Mesenchymal stem cell (in vitro differentiated cells and primary cell): ENCODE results near the gene RASGRF2.
A peak's percentile ranks its signal among the peaks of the same experiment; 100 is the strongest.
"Not testable (repeated sequence)": the region's sequence is repeated elsewhere in the genome, so short reads cannot be mapped to it uniquely, and the experiment has no call there.

Source experiments
- DNase-seq: peaks from one replicate; pipeline ENCODE4 v3.0.0-alpha.2; 2013
- H2AFZ ChIP-seq: one replicate; pipeline ENCODE4 v1.6.1; 2013; ENCODE audit warnings: low read depth, mild to moderate bottlenecking, control low read depth, inconsistent platforms, low read length, moderate library complexity
- H2AK5ac ChIP-seq: 2 replicates; pipeline ENCODE4 v1.6.1; 2013; ENCODE audit warnings: low read length, moderate library complexity, mild to moderate bottlenecking, inconsistent platforms; ENCODE audit not compliant: severe bottlenecking
- H2BK120ac ChIP-seq: one replicate; pipeline ENCODE4 v1.6.1; 2013; ENCODE audit warnings: low read depth, mild to moderate bottlenecking, inconsistent platforms, low read length, moderate library complexity
- H2BK12ac ChIP-seq, 2 experiments: one replicate each; pipeline ENCODE4 v1.6.1; 2013; ENCODE audit warnings: inconsistent platforms in 2 of 2, low read length in 2 of 2, mild to moderate bottlenecking in 2 of 2, moderate library complexity in 2 of 2, control low read depth in 1 of 2
- H2BK15ac ChIP-seq: one replicate; pipeline ENCODE4 v1.6.1; 2013; ENCODE audit warnings: mild to moderate bottlenecking, low read depth, inconsistent platforms; ENCODE audit not compliant: poor library complexity, severe bottlenecking
- H2BK5ac ChIP-seq: 2 replicates; pipeline ENCODE4 v1.6.1; 2013; ENCODE audit warnings: low read depth, mild to moderate bottlenecking, low read length, control low read depth, inconsistent platforms; ENCODE audit not compliant: poor library complexity, severe bottlenecking
- H3K14ac ChIP-seq, 2 experiments: one replicate each; pipeline ENCODE4 v1.6.1; 2013; ENCODE audit warnings: inconsistent platforms in 2 of 2, low read length in 2 of 2, control low read depth in 1 of 2, mild to moderate bottlenecking in 1 of 2, moderate library complexity in 1 of 2
- H3K18ac ChIP-seq, 2 experiments: one replicate each; pipeline ENCODE4 v1.6.1; 2013; ENCODE audit warnings: inconsistent platforms in 2 of 2, low read length in 2 of 2, control low read depth in 1 of 2, low read depth in 1 of 2, mild to moderate bottlenecking in 1 of 2
- H3K23ac ChIP-seq, 2 experiments: one replicate each; pipeline ENCODE4 v1.6.1; 2013; ENCODE audit warnings: inconsistent platforms in 2 of 2, low read length in 2 of 2, mild to moderate bottlenecking in 2 of 2, moderate library complexity in 2 of 2, control low read depth in 1 of 2
- H3K27ac ChIP-seq: 2 replicates; pipeline ENCODE4 v1.5.1; 2013; ENCODE audit warnings: mild to moderate bottlenecking, moderate library complexity, low read length, control low read depth, inconsistent platforms; ENCODE audit not compliant: poor library complexity, severe bottlenecking
- H3K27me3 ChIP-seq, 2 experiments: 2 replicates each; pipeline versions ENCODE4 v1.6.1 to v1.7.0; 2013; ENCODE audit warnings: low read length in 2 of 2, mild to moderate bottlenecking in 2 of 2, moderate library complexity in 2 of 2, control low read depth in 1 of 2, inconsistent platforms in 1 of 2; ENCODE audit not compliant: control insufficient read depth in 1 of 2, insufficient read depth in 1 of 2
- H3K36me3 ChIP-seq, 2 experiments: 2 replicates each; pipeline versions ENCODE4 v1.6.1 to v1.7.0; 2013; ENCODE audit warnings: low read length in 2 of 2, control low read depth in 1 of 2, inconsistent platforms in 1 of 2, low read depth in 1 of 2, mild to moderate bottlenecking in 1 of 2; ENCODE audit not compliant: insufficient read depth in 2 of 2, control insufficient read depth in 1 of 2
- H3K4ac ChIP-seq, 2 experiments: one replicate each; pipeline ENCODE4 v1.6.1; 2013; ENCODE audit warnings: inconsistent platforms in 2 of 2, low read length in 2 of 2, mild to moderate bottlenecking in 2 of 2, moderate library complexity in 2 of 2, control low read depth in 1 of 2, low read depth in 1 of 2
- H3K4me1 ChIP-seq: 2 replicates; pipeline ENCODE4 v1.6.1; 2013; ENCODE audit warnings: low read depth, low read length, control low read depth; ENCODE audit not compliant: control insufficient read depth, insufficient read depth
- H3K4me2 ChIP-seq: 2 replicates; pipeline ENCODE4 v1.6.1; 2013; ENCODE audit warnings: low read length, mild to moderate bottlenecking, inconsistent platforms; ENCODE audit not compliant: poor library complexity, severe bottlenecking
- H3K4me3 ChIP-seq, 2 experiments: 2 replicates each; pipeline versions ENCODE4 v1.5.1 to v1.7.0; 2013; ENCODE audit warnings: low read length in 2 of 2, mild to moderate bottlenecking in 2 of 2, control low read depth in 1 of 2, low read depth in 1 of 2; ENCODE audit not compliant: insufficient read depth in 1 of 2
- H3K79me1 ChIP-seq: replicated peaks from 2 replicates; pipeline ENCODE4 v1.6.1; 2013; ENCODE audit warnings: mild to moderate bottlenecking, control low read depth, low read length, inconsistent platforms; ENCODE audit not compliant: poor library complexity, severe bottlenecking
- H3K9ac ChIP-seq: 2 replicates; pipeline ENCODE4 v1.7.0; 2013; ENCODE audit warnings: mild to moderate bottlenecking, low read length, moderate library complexity
- H3K9me3 ChIP-seq: 2 replicates; pipeline ENCODE4 v1.7.0; 2013; ENCODE audit warnings: mild to moderate bottlenecking, low read length; ENCODE audit not compliant: control insufficient read depth
- H4K8ac ChIP-seq: one replicate; pipeline ENCODE4 v1.6.1; 2013; ENCODE audit warnings: inconsistent platforms, mild to moderate bottlenecking, low read length, moderate library complexity
- H4K91ac ChIP-seq: one replicate; pipeline ENCODE4 v1.6.1; 2013; ENCODE audit warnings: mild to moderate bottlenecking, low read length, inconsistent platforms
- whole genome bisulfite sequencing: methylation state at CpG from one replicate; pipeline ENCODE4 v1.1.7; 2013; ENCODE audit warnings: mixed read lengths; 5-methylcytosine and 5-hydroxymethylcytosine counted together

RASGRF2 gene

GRCh38 chr5:81254886-81255559, 294.9 kb downstream of the RASGRF2 start:
- H3K27me3 ChIP-seq, result no peaks in the 10 kb centered on the region
- no peak overlapping the region for H3K23ac ChIP-seq
- no peak overlapping the region for H2AFZ ChIP-seq
- H3K18ac ChIP-seq, result no peak overlapping the region
- H2BK15ac ChIP-seq, result no peak overlapping the region
- no peaks in the 10 kb centered on the region for H3K9me3 ChIP-seq
- H3K79me1 ChIP-seq, result peaks cover 30% of the 10 kb centered on the region
- no peak overlapping the region for H4K8ac ChIP-seq
- no peak overlapping the region for H2BK12ac ChIP-seq
- no peak overlapping the region for H4K91ac ChIP-seq
- H3K4ac ChIP-seq, result no peak overlapping the region
- no peak overlapping the region for H3K4me2 ChIP-seq
- H3K36me3 ChIP-seq, result peaks cover 9 to 21% of the 10 kb centered on the region in 2 experiments
- no peak overlapping the region for H3K4me3 ChIP-seq
- H2BK120ac ChIP-seq, result no peak overlapping the region
- H3K14ac ChIP-seq, result no peak overlapping the region
- no peaks in the 10 kb centered on the region for H3K4me1 ChIP-seq
- H2BK5ac ChIP-seq, result no peak overlapping the region
- no peak overlapping the region for H2AK5ac ChIP-seq
- 95% methylated on average over 20 of the region's 21 CpGs for WGBS
- H3K9ac ChIP-seq, result no peak overlapping the region
- H3K27ac ChIP-seq, result no peak overlapping the region
- no peak for DNase-seq

- Histone ChIP-seq H2AK5ac (no peak overlapping the region), H3K18ac (no peak overlapping the region), H3K14ac (no peak overlapping the region), H2BK120ac (no peak overlapping the region), H3K23ac (no peak overlapping the region), H2BK12ac (no peak overlapping the region), H3K79me1 (peaks cover 28% of the 10 kb centered on the region), H3K27me3 (no peaks in the 10 kb centered on the region), H2BK15ac (no peak overlapping the region), H4K8ac (no peak overlapping the region), H3K4ac (no peak overlapping the region), H3K9ac (no peak overlapping the region), H3K27ac (no peak overlapping the region), H3K4me2 (no peak overlapping the region), H3K4me1 (no peaks in the 10 kb centered on the region), H3K4me3 (no peak overlapping the region), H4K91ac (no peak overlapping the region), H3K9me3 (no peaks in the 10 kb centered on the region), H3K36me3 (peaks cover 9 to 17% of the 10 kb centered on the region in 2 experiments), H2BK5ac (no peak overlapping the region), H2AFZ (no peak overlapping the region)
- WGBS, result 97% methylated on average over 1 of the region's 1 CpG
- DNase-seq, result no peak
Measured at GRCh38 chr5:81256766-81257165, 296.6 kb downstream of the RASGRF2 start.

- H3K4me1 ChIP-seq, H3K27ac ChIP-seq, H2BK5ac ChIP-seq, DNase-seq, H2BK120ac ChIP-seq, H3K27me3 ChIP-seq, H4K8ac ChIP-seq, H3K9ac ChIP-seq, H2AFZ ChIP-seq, H3K4me3 ChIP-seq, H3K4ac ChIP-seq, H2BK12ac ChIP-seq, H3K4me2 ChIP-seq, H3K18ac ChIP-seq, H2AK5ac ChIP-seq, H3K14ac ChIP-seq, H3K9me3 ChIP-seq, H3K23ac ChIP-seq, H4K91ac ChIP-seq, H2BK15ac ChIP-seq: not testable (repeated sequence)
- 89% methylated on average over 1 of the region's 1 CpG for WGBS
- H3K79me1 ChIP-seq, result peaks cover 13% of the 10 kb centered on the region
- H3K36me3 ChIP-seq, result peaks cover 0 to 18% of the 10 kb centered on the region in 2 experiments
Measured at GRCh38 chr5:81262796-81263195, 302.6 kb downstream of the RASGRF2 start.

GRCh38 chr5:81265101-81265500, 304.9 kb downstream of the RASGRF2 start:
- Histone ChIP-seq H2AFZ (no peak overlapping the region), H3K4me2 (no peak overlapping the region), H3K14ac (no peak overlapping the region), H4K91ac (no peak overlapping the region), H3K9me3 (no peaks in the 10 kb centered on the region), H4K8ac (no peak overlapping the region), H3K27ac (no peak overlapping the region), H2BK15ac (no peak overlapping the region), H2AK5ac (no peak overlapping the region), H3K18ac (no peak overlapping the region), H2BK5ac (no peak overlapping the region), H3K36me3 (peaks cover 0 to 3% of the 10 kb centered on the region in 2 experiments), H3K4ac (no peak overlapping the region), H3K4me3 (no peak overlapping the region), H3K79me1 (peaks cover 12% of the 10 kb centered on the region), H2BK12ac (no peak overlapping the region), H3K27me3 (no peaks in the 10 kb centered on the region), H3K23ac (no peak overlapping the region), H3K4me1 (peaks cover 5% of the 10 kb centered on the region), H2BK120ac (no peak overlapping the region), H3K9ac (peak overlapping the region; percentile 16)
- peak; percentile 12 for DNase-seq
